GM23248 (cell line): Measurements from ENCODE around the gene MANBA. TPM values are rescaled to one million over a fixed set of nuclear protein-coding genes. Genes with fewer than 3 reads are reported as not detected.
"Not testable (repeated sequence)": the region's sequence is repeated elsewhere in the genome, so short reads cannot be mapped to it uniquely, and the experiment has no call there.

ENCODE experiments used
- DNase-seq: peaks from one replicate; pipeline ENCODE4 v3.0.0-alpha.2; 2015
- H2AFZ ChIP-seq: fragments of 200-600 bp; sonication (generic); 2 replicates; pipeline ENCODE4 v1.6.1; 2016; ENCODE audit warnings: antibody characterized with exemption
- H3F3A ChIP-seq: fragments of 200-600 bp; sonication (generic); 2 replicates; pipeline ENCODE4 v1.6.1; 2016; ENCODE audit warnings: mild to moderate bottlenecking, antibody characterized with exemption, mixed run types; ENCODE audit not compliant: insufficient read depth
- H3K27ac ChIP-seq: fragments of 200-600 bp; sonication (generic); 2 replicates; pipeline ENCODE4 v1.5.1; 2016; ENCODE audit warnings: mild to moderate bottlenecking
- H3K27me3 ChIP-seq: fragments of 200-600 bp; sonication (generic); replicated peaks from 2 replicates; pipeline ENCODE4 v1.6.1; 2016; ENCODE audit warnings: mild to moderate bottlenecking; ENCODE audit not compliant: insufficient read depth
- H3K36me3 ChIP-seq: fragments of 200-600 bp; sonication (generic); 2 replicates; pipeline ENCODE4 v1.6.1; 2016; ENCODE audit warnings: low read depth, mild to moderate bottlenecking
- H3K4me1 ChIP-seq: fragments of 200-600 bp; sonication (generic); 2 replicates; pipeline ENCODE4 v1.6.1; 2016; ENCODE audit warnings: mild to moderate bottlenecking; ENCODE audit not compliant: insufficient read depth
- H3K4me2 ChIP-seq: fragments of 200-600 bp; sonication (generic); one replicate; pipeline ENCODE4 v1.6.1; 2016; ENCODE audit warnings: mild to moderate bottlenecking; ENCODE audit not compliant: unreplicated experiment
- H3K4me3 ChIP-seq: fragments of 200-600 bp; sonication (generic); 2 replicates; pipeline ENCODE4 v1.5.1; 2016; ENCODE audit warnings: mild to moderate bottlenecking
- H3K79me2 ChIP-seq: fragments of 200-600 bp; sonication (generic); 2 replicates; pipeline ENCODE4 v1.6.1; 2016; ENCODE audit warnings: mild to moderate bottlenecking; ENCODE audit not compliant: insufficient read depth
- H3K9ac ChIP-seq: fragments of 200-600 bp; sonication (generic); 2 replicates; pipeline ENCODE4 v1.6.1; 2016; ENCODE audit warnings: mild to moderate bottlenecking
- H3K9me2 ChIP-seq: fragments of 200-600 bp; sonication (generic); 2 replicates; pipeline ENCODE4 v1.6.1; 2016; ENCODE audit warnings: mixed run types, mild to moderate bottlenecking, moderate library complexity; ENCODE audit not compliant: insufficient read depth
- H3K9me3 ChIP-seq: fragments of 200-600 bp; sonication (generic); one replicate; pipeline ENCODE4 v1.6.1; 2017; ENCODE audit warnings: low read depth
- H4K20me1 ChIP-seq: fragments of 200-600 bp; sonication (generic); 2 replicates; pipeline ENCODE4 v1.6.0; 2016; ENCODE audit not compliant: insufficient read depth
- EZH2 ChIP-seq: fragments of 200-600 bp; sonication (generic); IDR thresholded peaks from 2 replicates; pipeline ENCODE4 v1.6.1; 2018; ENCODE audit warnings: antibody characterized with exemption, mild to moderate bottlenecking; ENCODE audit not compliant: insufficient read depth, poor library complexity, severe bottlenecking
- EZH2phosphoT487 ChIP-seq: fragments of 200-600 bp; sonication (generic); IDR thresholded peaks from 2 replicates; pipeline ENCODE4 v1.6.1; 2018; ENCODE audit warnings: antibody characterized with exemption, moderate library complexity, mild to moderate bottlenecking, low read depth; ENCODE audit not compliant: insufficient read depth
- WGBS, 2 experiments: methylation state at CpG; one replicate each; pipeline ENCODE4 v1.1.6; 2015 to 2017; ENCODE audit warnings: low lambda C conversion rate in 2 of 2, low coverage in 1 of 2; ENCODE audit errors: missing lambda C conversion rate in 2 of 2; 5-methylcytosine and 5-hydroxymethylcytosine counted together
- in situ Hi-C: fragments of 300-500 bp; cut with MboI; formaldehyde crosslinking; loops from 2 replicates; pipeline ENCODE4 v1.15.0; 2020
- polyA plus RNA-seq: library from polyadenylated mRNA; unstranded; fragments of >200 nt; fragmentation: Nextera tagmentation; extraction: Ambion mirVana; gene quantifications from 2 replicates; pipeline ENCODE4 v1.2.1, GENCODE V29; 2016
- total RNA-seq: library from RNA; depleted of rRNA; stranded (reverse); fragments of >200 nt; shearing (Covaris generic); gene quantifications from 2 replicates; pipeline ENCODE4 v1.2.3, GENCODE V29; 2014

The MANBA gene
- total and polyA plus RNA-seq, 2 experiments from 2014 or later, result 16.6 to 20.5 TPM

- 58 to 81% methylated on average over 3 of the region's 3 CpGs for WGBS, 2 experiments
- H3K27me3 ChIP-seq, result no peaks in the 10 kb centered on the region
- no peaks in the 10 kb centered on the region for H3K79me2 ChIP-seq
- H3K4me1 ChIP-seq, result peaks cover 26% of the 10 kb centered on the region
- no peaks in the 10 kb centered on the region for H3K9me3 ChIP-seq
- no peaks in the 10 kb centered on the region for H3K36me3 ChIP-seq
- no peak overlapping the region for H3K27ac ChIP-seq
- H3K4me2 ChIP-seq, result no peak overlapping the region
- TF ChIP-seq EZH2 (no peak), EZH2phosphoT487 (no peak)
- no peak overlapping the region for H3K9ac ChIP-seq
- H3F3A ChIP-seq, result peaks cover 21% of the 10 kb centered on the region
- no peaks in the 10 kb centered on the region for H3K9me2 ChIP-seq
- peak; percentile 66 for DNase-seq
- H2AFZ ChIP-seq, result 0 out of 2 replicates have a peak overlapping the region, but pooled peaks have one; percentile 26
- in situ Hi-C loops, result loop anchor here (10.0 kb wide), 1 partner anchor 479 kb away; no protein-coding TSS in a partner anchor
- H3K4me3 ChIP-seq, result no peak overlapping the region
- H4K20me1 ChIP-seq, result no peaks in the 10 kb centered on the region
These were observed 135.4 kb downstream of the MANBA start for GRCh38 chr4:102625232-102625930.

- in situ Hi-C loops, result loop anchor here (5.0 to 10.0 kb wide), 2 partner anchors 383 to 480 kb away; no protein-coding TSS in a partner anchor
- H3K36me3 ChIP-seq, result no peaks in the 10 kb centered on the region
- no peak overlapping the region for H3K9ac ChIP-seq
- TF ChIP-seq EZH2 (no peak), EZH2phosphoT487 (no peak)
- no peak overlapping the region for H2AFZ ChIP-seq
- H3K4me1 ChIP-seq, result peaks cover 32% of the 10 kb centered on the region
- 87 to 92% methylated on average over 4 of the region's 4 CpGs for WGBS, 2 experiments
- no peaks in the 10 kb centered on the region for H3K27me3 ChIP-seq
- H3K9me3 ChIP-seq, result no peaks in the 10 kb centered on the region
- H3K4me3 ChIP-seq, result no peak overlapping the region
- H3F3A ChIP-seq, result peaks cover 27% of the 10 kb centered on the region
- H3K79me2 ChIP-seq, result no peaks in the 10 kb centered on the region
- no peak overlapping the region for H3K4me2 ChIP-seq
- no peak overlapping the region for H3K27ac ChIP-seq
- H3K9me2 ChIP-seq, result no peaks in the 10 kb centered on the region
- no peaks in the 10 kb centered on the region for H4K20me1 ChIP-seq
- no peak for DNase-seq
These were observed 136.3 kb downstream of the MANBA start for GRCh38 chr4:102624505-102624904.

- Histone ChIP-seq H3K36me3 (no peaks in the 10 kb centered on the region), H3K27me3 (no peaks in the 10 kb centered on the region), H4K20me1 (no peaks in the 10 kb centered on the region), H3K27ac (no peak overlapping the region), H3K9ac (no peak overlapping the region), H3K9me2 (no peaks in the 10 kb centered on the region), H3K4me2 (no peak overlapping the region), H3K9me3 (no peaks in the 10 kb centered on the region), H3K4me3 (no peak overlapping the region), H3K79me2 (no peaks in the 10 kb centered on the region), H2AFZ (no peak overlapping the region), H3F3A (peaks cover 33% of the 10 kb centered on the region), H3K4me1 (peaks cover 34% of the 10 kb centered on the region)
- no peak for TF ChIP-seq EZH2
- TF ChIP-seq EZH2phosphoT487, result no peak
- WGBS, 2 experiments, result 97 to 98% methylated on average over 5 of the region's 5 CpGs
- peak; percentile 21 for DNase-seq
- in situ Hi-C loops, result loop anchor here (5.0 to 10.0 kb wide), 2 partner anchors 384 to 481 kb away; no protein-coding TSS in a partner anchor
These were observed 137.1 kb downstream of the MANBA start for GRCh38 chr4:102623622-102624021.

- 64 to 68% methylated on average over 8 of the region's 8 CpGs for WGBS, 2 experiments
- Histone ChIP-seq H3K36me3 (0 out of 2 replicates have a peak, but pooled peaks cover 13% of the 10 kb centered on the region), H2AFZ (0 out of 2 replicates have a peak overlapping the region, but pooled peaks have one; percentile 24), H3K27ac (peak overlapping the region; percentile 80), H3K4me3 (peak overlapping the region; percentile 26; the same call in 1 of the 2 replicates), H3K27me3 (no peaks in the 10 kb centered on the region), H3K9me2 (no peaks in the 10 kb centered on the region), H3K4me2 (peak overlapping the region; percentile 39), H3K9ac (peak overlapping the region; percentile 54), H3K9me3 (no peaks in the 10 kb centered on the region), H3F3A (peaks cover 31% of the 10 kb centered on the region), H4K20me1 (no peaks in the 10 kb centered on the region), H3K4me1 (peaks cover 22% of the 10 kb centered on the region), H3K79me2 (no peaks in the 10 kb centered on the region)
- TF ChIP-seq EZH2phosphoT487 (no peak), EZH2 (no peak)
- peak; percentile 84 for DNase-seq
- in situ Hi-C loops, result loop anchor here (5.0 to 10.0 kb wide), 2 partner anchors 386 to 484 kb away; no protein-coding TSS in a partner anchor
These were observed 139.9 kb downstream of the MANBA start for GRCh38 chr4:102620697-102621497.

- not testable (repeated sequence) for H4K20me1 ChIP-seq, H3K9me3 ChIP-seq, H3K27me3 ChIP-seq, H3K9me2 ChIP-seq, H3K79me2 ChIP-seq, H2AFZ ChIP-seq
- Histone ChIP-seq H3K27ac (peak overlapping the region; percentile 80), H3K4me1 (peaks cover 19% of the 10 kb centered on the region), H3K4me3 (0 out of 2 replicates have a peak overlapping the region, but pooled peaks have one; percentile 26), H3K4me2 (peak overlapping the region; percentile 54), H3K9ac (peak overlapping the region; percentile 54), H3K36me3 (0 out of 2 replicates have a peak, but pooled peaks cover 15% of the 10 kb centered on the region), H3F3A (peaks cover 31% of the 10 kb centered on the region)
- DNase-seq, result peak; percentile 87
- 57 to 63% methylated on average over 4 of the region's 4 CpGs for WGBS, 2 experiments
- in situ Hi-C loops, result loop anchor here (5.0 to 10.0 kb wide), 2 partner anchors 387 to 485 kb away; no protein-coding TSS in a partner anchor
These were observed 140.8 kb downstream of the MANBA start for GRCh38 chr4:102619776-102620631.

- H3K79me2 ChIP-seq, H3K9me2 ChIP-seq, H3K4me2 ChIP-seq, H3K4me3 ChIP-seq, H4K20me1 ChIP-seq, H3K9me3 ChIP-seq, H3K9ac ChIP-seq, H3K27me3 ChIP-seq, H2AFZ ChIP-seq, DNase-seq, H3K27ac ChIP-seq, in situ Hi-C loops: not testable (repeated sequence)
- peaks cover 19% of the 10 kb centered on the region for H3K4me1 ChIP-seq
- WGBS, 2 experiments, result 64 to 67% methylated on average over 9 of the region's 9 CpGs
- 0 out of 2 replicates have a peak, but pooled peaks cover 19% of the 10 kb centered on the region for H3K36me3 ChIP-seq
- H3F3A ChIP-seq, result peaks cover 31% of the 10 kb centered on the region
These were observed 141.7 kb downstream of the MANBA start for GRCh38 chr4:102619021-102619420.
